Spleen (tissue), 11 donors: ENCODE measurements around the gene MYO19. TPM values are rescaled to one million over a fixed set of nuclear protein-coding genes. Genes with fewer than 3 reads are reported as not detected.

Experiments used
- DNase-seq: peaks from one replicate; pipeline ENCODE4 v3.0.0-alpha.2; 2020
- H3K27ac ChIP-seq, 8 donors: fragments of 200-600 bp; sonication (generic) in 7 of 8; 1 replicate in 4 of 8; 2 replicates in 4 of 8; pipeline versions ENCODE4 v1.5.0 to v1.8.0; 2016 to 2021; ENCODE audit warnings: inconsistent platforms in 4 of 8, mild to moderate bottlenecking in 4 of 8, moderate library complexity in 1 of 8
- H3K27me3 ChIP-seq, 7 donors: fragments of 200-600 bp; sonication (generic) in 6 of 7; replicated peaks in 1 of 7; 1 replicate in 4 of 7; 2 replicates in 3 of 7; pipeline versions ENCODE4 v1.5.0 to v1.8.0; 2016 to 2021; ENCODE audit warnings: inconsistent platforms in 3 of 7, mild to moderate bottlenecking in 1 of 7
- H3K36me3 ChIP-seq, 6 donors: fragments of 200-600 bp; sonication (generic) in 5 of 6; 1 replicate in 4 of 6; 2 replicates in 2 of 6; pipeline versions ENCODE4 v1.5.0 to v1.8.0; 2016 to 2021; ENCODE audit warnings: inconsistent platforms in 2 of 6
- H3K4me1 ChIP-seq, 6 donors: fragments of 200-600 bp; sonication (generic) in 5 of 6; 1 replicate in 3 of 6; 2 replicates in 3 of 6; pipeline versions ENCODE4 v1.5.0 to v1.8.0; 2016 to 2021; ENCODE audit warnings: inconsistent platforms in 3 of 6
- H3K4me3 ChIP-seq, 8 donors: fragments of 200-600 bp; sonication (generic) in 7 of 8; 1 replicate in 4 of 8; 2 replicates in 4 of 8; pipeline versions ENCODE4 v1.5.0 to v1.8.0; 2016 to 2021; ENCODE audit warnings: inconsistent platforms in 4 of 8, mild to moderate bottlenecking in 4 of 8, moderate library complexity in 2 of 8
- H3K9me3 ChIP-seq, 8 donors: fragments of 200-600 bp; sonication (generic) in 7 of 8; 1 replicate in 4 of 8; 2 replicates in 4 of 8; pipeline versions ENCODE4 v1.5.0 to v1.8.0; 2016 to 2021; ENCODE audit warnings: inconsistent platforms in 4 of 8
- POLR2A ChIP-seq, 3 donors: fragments of 450-650 bp; IDR thresholded peaks; one replicate each; pipeline ENCODE4 v1.5.1; 2017; ENCODE audit warnings: antibody characterized with exemption in 3 of 3, mild to moderate bottlenecking in 1 of 3
- POLR2AphosphoS5 ChIP-seq, 3 donors: sonication (generic); formaldehyde crosslinking; IDR thresholded peaks; one replicate each; pipeline ENCODE4 v1.5.1; 2017; ENCODE audit warnings: antibody characterized with exemption in 3 of 3
- WGBS, 5 donors: extraction: QIAGEN DNeasy Blood & Tissue Kit in 3 of 5; methylation state at CpG; one replicate each; pipeline versions ENCODE4 v1.1.5 to v1.1.7; 2013 to 2018; 5-methylcytosine and 5-hydroxymethylcytosine counted together
- intact Hi-C: fragments of 100-400 bp; cut with DNase I; formaldehyde crosslinking; loops from one replicate; pipeline ENCODE4 v1.15.0; 2023; ENCODE audit warnings: low total_unique reads
- polyA plus RNA-seq, 3 donors: library from polyadenylated mRNA; stranded (reverse); fragments of 200-250 nt; gene quantifications; one replicate each; pipeline ENCODE4 v1.2.1, GENCODE V29; 2013
- total RNA-seq, 7 donors: library from RNA; depleted of rRNA in 3 of 7; stranded (reverse); fragments of >200 nt in 3 of 7; fragmentation: NEBNext Ultra II Directional in 4 of 7; extraction: Animal tissue kit (Norgen Biotek cat#: 25700) in 4 of 7; gene quantifications; one replicate each; pipeline versions ENCODE4 v1.1.0 to v1.2.1, GENCODE V29; 2016 to 2021
- TF ChIP-seq, protein P1 (sequence below), 11 experiments: fragments of 200-600 bp in 7 of 11; fragments of 450-650 bp in 4 of 11; sonication (generic) in 4 of 11; IDR thresholded peaks in 8 of 11; conservative IDR thresholded peaks in 3 of 11; 1 replicate in 7 of 11; 2 replicates in 4 of 11; pipeline versions ENCODE4 v1.4.0 to v1.8.0; 2016 to 2021; ENCODE audit warnings: antibody characterized with exemption in 11 of 11, inconsistent platforms in 4 of 11, mild to moderate bottlenecking in 1 of 11
- donor health status: healthy with polysubstance abuse.
- donor health status: DM: no; HTN: no; CAD: no; lungs with moderate emphysema.
- donor health status: DM: no; HTN: no; CAD: no.
- donor health status: Bipolar disorder and iron deficiency.
- donor health status: healthy.
- donor health status: DM: no; HTN: no; CAD: no.
- donor health status: DM: yes; HTN: yes; CAD: no.

The MYO19 gene
- total and polyA plus RNA-seq, 10 donors: 15.6 to 68.9 (median 50.7) TPM

DNA sequence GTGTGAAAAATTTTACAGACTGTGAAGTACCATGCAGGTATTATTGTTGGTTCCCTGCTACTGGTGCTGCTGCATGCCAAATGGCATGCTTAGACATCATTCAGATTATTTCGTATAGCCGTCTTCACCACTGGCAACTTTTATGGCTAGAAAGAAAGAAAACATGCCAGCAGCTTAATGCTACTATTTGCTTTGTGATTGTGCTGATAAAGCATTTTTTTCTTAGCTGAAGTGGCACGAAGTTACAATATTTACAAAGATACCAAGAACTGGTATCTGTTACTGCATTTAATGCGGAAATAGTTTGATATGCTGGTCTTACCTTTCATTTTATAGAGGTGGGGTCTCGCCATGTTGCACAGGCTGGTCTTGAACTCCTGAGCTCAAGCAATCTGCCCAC lies 40.0 kb downstream of the MYO19 start:
- no peaks in the 10 kb centered on the region for H3K9me3 ChIP-seq
- TF ChIP-seq POLR2A (IDR thresholded peaks at IDR 0.05) (no peak), POLR2AphosphoS5 (IDR thresholded peaks at IDR 0.05) (no peak)
- TF ChIP-seq, protein P1, sequence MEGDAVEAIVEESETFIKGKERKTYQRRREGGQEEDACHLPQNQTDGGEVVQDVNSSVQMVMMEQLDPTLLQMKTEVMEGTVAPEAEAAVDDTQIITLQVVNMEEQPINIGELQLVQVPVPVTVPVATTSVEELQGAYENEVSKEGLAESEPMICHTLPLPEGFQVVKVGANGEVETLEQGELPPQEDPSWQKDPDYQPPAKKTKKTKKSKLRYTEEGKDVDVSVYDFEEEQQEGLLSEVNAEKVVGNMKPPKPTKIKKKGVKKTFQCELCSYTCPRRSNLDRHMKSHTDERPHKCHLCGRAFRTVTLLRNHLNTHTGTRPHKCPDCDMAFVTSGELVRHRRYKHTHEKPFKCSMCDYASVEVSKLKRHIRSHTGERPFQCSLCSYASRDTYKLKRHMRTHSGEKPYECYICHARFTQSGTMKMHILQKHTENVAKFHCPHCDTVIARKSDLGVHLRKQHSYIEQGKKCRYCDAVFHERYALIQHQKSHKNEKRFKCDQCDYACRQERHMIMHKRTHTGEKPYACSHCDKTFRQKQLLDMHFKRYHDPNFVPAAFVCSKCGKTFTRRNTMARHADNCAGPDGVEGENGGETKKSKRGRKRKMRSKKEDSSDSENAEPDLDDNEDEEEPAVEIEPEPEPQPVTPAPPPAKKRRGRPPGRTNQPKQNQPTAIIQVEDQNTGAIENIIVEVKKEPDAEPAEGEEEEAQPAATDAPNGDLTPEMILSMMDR (IDR thresholded peaks at IDR 0.05 in 8 of 11, conservative IDR thresholded peaks at IDR 0.05 in 3 of 11): no peak
- no peaks in the 10 kb centered on the region for H3K27me3 ChIP-seq
- no peak overlapping the region for H3K27ac ChIP-seq
- intact Hi-C loops: no loop called here
- WGBS, 5 donors: 83 to 95% (median 91%) methylated on average over 5 of the region's 5 CpGs
- H3K4me3 ChIP-seq: no peak overlapping the region
- H3K4me1 ChIP-seq: peaks cover 0 to 22% (median 7%) of the 10 kb centered on the region in 6 donors
- no peak for DNase-seq
- peaks cover 0 to 93% (median 75%) of the 10 kb centered on the region in 6 donors for H3K36me3 ChIP-seq

DNA sequence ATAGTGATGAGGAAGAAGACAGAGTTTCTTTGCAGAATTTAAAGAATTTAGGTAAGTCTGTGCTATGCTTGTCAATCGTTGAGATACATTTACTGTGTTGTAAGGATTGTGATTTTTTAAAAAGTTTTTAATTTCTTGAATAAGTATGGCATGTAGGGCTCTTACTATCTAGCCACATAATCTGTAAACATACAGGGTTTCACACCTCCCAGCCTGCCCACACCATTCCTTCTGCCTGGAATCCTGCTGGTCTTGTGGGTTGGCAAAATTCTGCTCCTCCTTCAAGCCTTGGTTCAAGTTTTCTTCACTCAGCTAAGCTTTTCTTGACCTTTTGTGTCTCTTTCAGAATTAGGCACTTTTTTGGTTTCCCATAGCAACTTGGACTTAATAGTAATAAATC lies 40.7 kb downstream of the MYO19 start:
- DNase-seq: no peak
- no peak overlapping the region for H3K27ac ChIP-seq
- WGBS, 5 donors: 82 to 98% (median 92%) methylated on average over 1 of the region's 1 CpG
- intact Hi-C loops: no loop called here
- TF ChIP-seq POLR2A (IDR thresholded peaks at IDR 0.05) (no peak), POLR2AphosphoS5 (IDR thresholded peaks at IDR 0.05) (no peak)
- TF ChIP-seq, protein P1 (IDR thresholded peaks at IDR 0.05 in 8 of 11, conservative IDR thresholded peaks at IDR 0.05 in 3 of 11): no peak
- peaks cover 0 to 90% (median 73%) of the 10 kb centered on the region in 6 donors for H3K36me3 ChIP-seq
- peaks cover 0 to 30% (median 14%) of the 10 kb centered on the region in 6 donors for H3K4me1 ChIP-seq
- no peak overlapping the region for H3K4me3 ChIP-seq
- no peaks in the 10 kb centered on the region for H3K9me3 ChIP-seq
- no peaks in the 10 kb centered on the region for H3K27me3 ChIP-seq

DNA sequence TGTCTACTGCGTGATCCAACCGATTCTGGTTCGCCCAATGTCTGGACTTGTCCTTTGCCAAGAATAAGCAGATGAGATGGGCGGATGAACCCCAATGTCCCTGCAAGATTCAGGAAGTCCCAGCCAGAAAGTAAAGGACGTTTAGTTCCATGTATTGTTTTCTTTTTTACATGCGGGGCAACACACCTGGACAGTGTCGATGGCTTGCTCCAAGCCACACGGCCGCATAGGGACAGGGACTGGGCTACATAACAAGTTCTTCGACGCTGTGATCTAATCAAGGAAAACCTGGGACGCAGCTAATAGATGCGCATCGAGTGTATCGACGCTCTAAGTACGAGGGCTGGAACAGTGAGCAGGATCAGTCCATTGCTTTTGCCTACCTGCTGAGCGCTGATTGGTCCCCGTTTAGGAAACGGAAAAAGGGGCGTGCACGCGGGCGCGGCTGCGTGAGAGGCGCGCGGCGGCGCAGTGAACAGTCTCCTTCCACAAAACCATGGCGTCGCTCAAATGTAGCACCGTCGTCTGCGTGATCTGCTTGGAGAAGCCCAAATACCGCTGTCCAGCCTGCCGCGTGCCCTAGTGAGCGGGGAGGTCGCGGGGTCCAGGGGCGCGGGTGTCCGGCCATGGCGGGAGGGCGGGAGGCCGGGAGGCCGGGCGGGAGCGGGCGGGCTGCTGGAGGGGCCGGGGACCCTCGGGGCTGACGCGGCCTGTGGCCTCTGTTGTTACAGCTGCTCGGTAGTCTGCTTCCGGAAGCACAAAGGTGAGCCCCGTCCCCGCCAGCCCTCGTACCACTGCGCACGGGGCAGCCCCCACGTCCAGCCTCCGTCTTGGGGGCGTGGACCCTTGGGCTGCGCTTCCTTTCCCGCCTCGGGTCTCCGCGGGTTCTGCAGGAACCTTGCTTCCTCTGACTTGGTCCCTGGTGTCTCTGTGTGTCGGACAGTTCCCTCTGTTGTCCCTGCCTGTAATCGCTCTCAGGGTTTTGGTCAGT lies 48.2 kb downstream of the MYO19 start, which contains the start of gene ZNHIT3:
ZNHIT3 (plus strand) TSS at position 478 of the 991 bp plus-strand sequence; CDS start at position 497, 19 bp downstream.
- peak within 1 kb of the TSS; percentile 76 to 97 (median 94) for H3K4me3 ChIP-seq
- peaks cover 27 to 77% (median 56%) of the 10 kb centered on the region in 6 donors for H3K4me1 ChIP-seq
- peaks cover 0 to 18% (median 2%) of the 10 kb centered on the region in 6 donors for H3K36me3 ChIP-seq
- TF ChIP-seq POLR2A (IDR thresholded peaks at IDR 0.05) (peak in 1 of 3 donors; percentile 35), POLR2AphosphoS5 (IDR thresholded peaks at IDR 0.05) (peak; percentile 93 to 96 (median 95))
- TF ChIP-seq, protein P1 (IDR thresholded peaks at IDR 0.05 in 8 of 11, conservative IDR thresholded peaks at IDR 0.05 in 3 of 11): peak in 2 of 11 experiments; percentile 23 to 25
- intact Hi-C loops: loop anchor here (10.0 kb wide), 1 partner anchor 512 kb away; no protein-coding TSS in a partner anchor
- no peaks in the 10 kb centered on the region for H3K9me3 ChIP-seq
- peak within 1 kb of the TSS; percentile 72 to 93 (median 89) for H3K27ac ChIP-seq
- 0 to 1% (median 1%) methylated on average over 45 to 73 of the region's 73 CpGs for WGBS, 5 donors
- peaks cover 0 to 22% (median 12%) of the 10 kb centered on the region in 7 donors for H3K27me3 ChIP-seq
- DNase-seq: peak; percentile 97
